Measurements from ENCODE around the gene NADK. TPM values are rescaled to one million over a fixed set of nuclear protein-coding genes. Genes with fewer than 3 reads are reported as not detected.

NADK gene
- total and polyA plus RNA-seq, 2 of the 13 experiments (the other 11 are each of a cell fraction or from before 2014, with no cell fraction given): 56.6 to 60.1 TPM

GRCh38 chr1:1748686-1749321 is 29.5 kb downstream of the NADK start (continued):
- TF ChIP-seq, protein P1, sequence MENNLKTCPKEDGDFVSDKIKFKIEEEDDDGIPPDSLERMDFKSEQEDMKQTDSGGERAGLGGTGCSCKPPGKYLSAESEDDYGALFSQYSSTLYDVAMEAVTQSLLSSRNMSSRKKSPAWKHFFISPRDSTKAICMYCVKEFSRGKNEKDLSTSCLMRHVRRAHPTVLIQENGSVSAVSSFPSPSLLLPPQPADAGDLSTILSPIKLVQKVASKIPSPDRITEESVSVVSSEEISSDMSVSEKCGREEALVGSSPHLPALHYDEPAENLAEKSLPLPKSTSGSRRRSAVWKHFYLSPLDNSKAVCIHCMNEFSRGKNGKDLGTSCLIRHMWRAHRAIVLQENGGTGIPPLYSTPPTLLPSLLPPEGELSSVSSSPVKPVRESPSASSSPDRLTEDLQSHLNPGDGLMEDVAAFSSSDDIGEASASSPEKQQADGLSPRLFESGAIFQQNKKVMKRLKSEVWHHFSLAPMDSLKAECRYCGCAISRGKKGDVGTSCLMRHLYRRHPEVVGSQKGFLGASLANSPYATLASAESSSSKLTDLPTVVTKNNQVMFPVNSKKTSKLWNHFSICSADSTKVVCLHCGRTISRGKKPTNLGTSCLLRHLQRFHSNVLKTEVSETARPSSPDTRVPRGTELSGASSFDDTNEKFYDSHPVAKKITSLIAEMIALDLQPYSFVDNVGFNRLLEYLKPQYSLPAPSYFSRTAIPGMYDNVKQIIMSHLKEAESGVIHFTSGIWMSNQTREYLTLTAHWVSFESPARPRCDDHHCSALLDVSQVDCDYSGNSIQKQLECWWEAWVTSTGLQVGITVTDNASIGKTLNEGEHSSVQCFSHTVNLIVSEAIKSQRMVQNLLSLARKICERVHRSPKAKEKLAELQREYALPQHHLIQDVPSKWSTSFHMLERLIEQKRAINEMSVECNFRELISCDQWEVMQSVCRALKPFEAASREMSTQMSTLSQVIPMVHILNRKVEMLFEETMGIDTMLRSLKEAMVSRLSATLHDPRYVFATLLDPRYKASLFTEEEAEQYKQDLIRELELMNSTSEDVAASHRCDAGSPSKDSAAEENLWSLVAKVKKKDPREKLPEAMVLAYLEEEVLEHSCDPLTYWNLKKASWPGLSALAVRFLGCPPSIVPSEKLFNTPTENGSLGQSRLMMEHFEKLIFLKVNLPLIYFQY (CRISPR knock-in tag; IDR thresholded peaks at IDR 0.05; ENCODE audit: borderline replicate concordance): peak; percentile 43; the same call in 1 of the 2 replicates
- TF ChIP-seq, protein P2, sequence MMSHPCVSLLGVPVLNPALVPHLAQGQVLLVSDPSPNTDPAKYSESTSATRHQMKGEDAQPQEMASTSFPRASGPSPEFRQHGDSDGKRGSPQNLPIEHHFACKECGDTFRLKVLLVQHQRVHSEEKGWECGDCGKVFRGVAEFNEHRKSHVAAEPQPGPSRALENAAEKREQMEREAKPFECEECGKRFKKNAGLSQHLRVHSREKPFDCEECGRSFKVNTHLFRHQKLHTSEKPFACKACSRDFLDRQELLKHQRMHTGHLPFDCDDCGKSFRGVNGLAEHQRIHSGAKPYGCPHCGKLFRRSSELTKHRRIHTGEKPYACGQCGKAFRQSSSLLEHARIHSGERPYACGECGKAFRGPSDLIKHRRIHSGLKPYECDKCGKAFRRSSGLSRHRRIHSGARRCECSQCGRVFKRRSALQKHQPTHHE (CRISPR knock-in tag; IDR thresholded peaks at IDR 0.05; ENCODE audit: borderline replicate concordance): no peak
- TF ChIP-seq DPF2 (CRISPR knock-in tag; IDR thresholded peaks at IDR 0.05; ENCODE audit: borderline replicate concordance, low read depth): no peak
- no peak for TF ChIP-seq RERE (CRISPR knock-in tag; IDR thresholded peaks at IDR 0.05; ENCODE audit: low read depth)
- TF ChIP-seq SIN3B (IDR thresholded peaks at IDR 0.05; ENCODE audit: low read length): no peak
- no peak for TF ChIP-seq SETDB1 (CRISPR knock-in tag; IDR thresholded peaks at IDR 0.05; ENCODE audit: borderline replicate concordance)
- TF ChIP-seq CHD2 (IDR thresholded peaks at IDR 0.05; ENCODE audit: low read depth, low read length): no peak
- no peak for TF ChIP-seq ZNF513 (CRISPR knock-in tag; conservative IDR thresholded peaks at IDR 0.05)
- no peak; the same call in 1 of the 2 replicates for TF ChIP-seq ZNF350 (CRISPR knock-in tag; IDR thresholded peaks at IDR 0.05; ENCODE audit: borderline replicate concordance, low read depth)
- TF ChIP-seq TBX2 (CRISPR knock-in tag; IDR thresholded peaks at IDR 0.05; ENCODE audit: borderline replicate concordance): peak; percentile 53; the same call in 1 of the 2 replicates
- TF ChIP-seq FOXJ3 (CRISPR knock-in tag; IDR thresholded peaks at IDR 0.05; ENCODE audit: borderline replicate concordance): no peak
- TF ChIP-seq SRSF4 (IDR thresholded peaks at IDR 0.05; ENCODE audit: low read depth, low read length, poor library complexity, severe bottlenecking): no peak
- TF ChIP-seq, protein P3, sequence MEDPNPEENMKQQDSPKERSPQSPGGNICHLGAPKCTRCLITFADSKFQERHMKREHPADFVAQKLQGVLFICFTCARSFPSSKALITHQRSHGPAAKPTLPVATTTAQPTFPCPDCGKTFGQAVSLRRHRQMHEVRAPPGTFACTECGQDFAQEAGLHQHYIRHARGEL (CRISPR knock-in tag; IDR thresholded peaks at IDR 0.05): no peak
- no peak for TF ChIP-seq FIP1L1 (IDR thresholded peaks at IDR 0.05; ENCODE audit: borderline replicate concordance, insufficient read depth, low read depth, low read length)

Data from HepG2 (cell line).